PC-9 (cell line): ENCODE data around the gene ZNF491.
"Not testable (repeated sequence)": the region's sequence is repeated elsewhere in the genome, so short reads cannot be mapped to it uniquely, and the experiment has no call there.

Experiments used
- CTCF ChIP-seq: fragments of 200-600 bp; sonication (generic); conservative IDR thresholded peaks from 2 replicates; pipeline ENCODE4 v1.6.1; 2017; ENCODE audit warnings: mixed run types, antibody characterized with exemption, mild to moderate bottlenecking, moderate library complexity
- EZH2 ChIP-seq: fragments of 200-600 bp; sonication (generic); IDR thresholded peaks from 2 replicates; pipeline ENCODE4 v1.8.0; 2017; ENCODE audit warnings: antibody characterized with exemption, low read depth

GRCh38 chr19:11776669-11777068 lies 21.7 kb upstream of the ZNF491 start:
- not testable (repeated sequence) for TF ChIP-seq CTCF, EZH2
